ENCODE data around the gene FNDC1.

FNDC1 gene

GRCh38 chr6:159134701-159135364 is 34.4 kb upstream of the FNDC1 start:
- in situ Hi-C loops (cut with HindIII; ENCODE audit: low sequenced_read_pairs) = no loop called here
- peak; percentile 23 for DNase-seq (ENCODE audit: low read depth)

GRCh38 chr6:159137676-159138075 is 31.5 kb upstream of the FNDC1 start:
- no peak overlapping the region for H3K4me3 ChIP-seq (ENCODE audit: low read depth, low read length)
- DNase-seq (ENCODE audit: low read depth) = no peak
- no peak for TF ChIP-seq CTCF (IDR thresholded peaks at IDR 0.05; ENCODE audit: low read depth, low read length, missing control alignments)
- in situ Hi-C loops (cut with HindIII; ENCODE audit: low sequenced_read_pairs) = no loop called here

More at GRCh38 chr6:159134701-159135364, 34.4 kb upstream of the FNDC1 start:
- H3K4me3 ChIP-seq (ENCODE audit: low read depth, low read length) = no peak overlapping the region
- TF ChIP-seq CTCF (IDR thresholded peaks at IDR 0.05; ENCODE audit: low read depth, low read length, missing control alignments) = peak; percentile 99

- TF ChIP-seq CTCF (IDR thresholded peaks at IDR 0.05; ENCODE audit: low read depth, low read length, missing control alignments) = no peak
- in situ Hi-C loops (cut with HindIII; ENCODE audit: low sequenced_read_pairs) = no loop called here
- no peak overlapping the region for H3K4me3 ChIP-seq (ENCODE audit: low read depth, low read length)
- no peak for DNase-seq (ENCODE audit: low read depth)
These were observed 26.7 kb upstream of the FNDC1 start for GRCh38 chr6:159142531-159142930.

GRCh38 chr6:159148641-159149040 is 20.6 kb upstream of the FNDC1 start:
- no peak for DNase-seq (ENCODE audit: low read depth)
- no peak for TF ChIP-seq CTCF (IDR thresholded peaks at IDR 0.05; ENCODE audit: low read depth, low read length, missing control alignments)
- no peak overlapping the region for H3K4me3 ChIP-seq (ENCODE audit: low read depth, low read length)
- in situ Hi-C loops (cut with HindIII; ENCODE audit: low sequenced_read_pairs) = no loop called here

- TF ChIP-seq CTCF (IDR thresholded peaks at IDR 0.05; ENCODE audit: low read depth, low read length, missing control alignments) = no peak
- DNase-seq (ENCODE audit: low read depth) = no peak
- no peak overlapping the region for H3K4me3 ChIP-seq (ENCODE audit: low read depth, low read length)
- in situ Hi-C loops (cut with HindIII; ENCODE audit: low sequenced_read_pairs) = no loop called here
These were observed 19.6 kb upstream of the FNDC1 start for GRCh38 chr6:159149641-159150040.

GRCh38 chr6:159151266-159151855 is 17.8 kb upstream of the FNDC1 start:
- in situ Hi-C loops (cut with HindIII; ENCODE audit: low sequenced_read_pairs) = no loop called here
- peak; percentile 87 for TF ChIP-seq CTCF (IDR thresholded peaks at IDR 0.05; ENCODE audit: low read depth, low read length, missing control alignments)
- DNase-seq (ENCODE audit: low read depth) = no peak
- no peak overlapping the region for H3K4me3 ChIP-seq (ENCODE audit: low read depth, low read length)

All from astrocyte of the cerebellum (primary cell).